ENCODE measurements around the gene TMEM30B. TPM values are rescaled to one million over a fixed set of nuclear protein-coding genes. Genes with fewer than 3 reads are reported as not detected.

TMEM30B gene
- total and polyA plus RNA-seq, 9 of the 15 experiments (the other 6 are each of a cell fraction or from before 2014, with no cell fraction given) = 0.04 TPM; not detected in 8

- Histone ChIP-seq H3K4me1 (replicated peaks in 1 of 2; ENCODE audit: control insufficient read depth in 2 of 2, insufficient read depth in 2 of 2, low read length in 2 of 2) (no peaks in the 10 kb centered on the region), H3K9ac (ENCODE audit: insufficient read depth in 1 of 2, low read depth in 2 of 2, low read length in 2 of 2) (no peak overlapping the region), H3K4me2 (ENCODE audit: insufficient read depth, low read length) (no peak overlapping the region), H3K9me3 (replicated peaks; ENCODE audit: control insufficient read depth, insufficient read depth, low read depth, low read length) (peaks cover 3% of the 10 kb centered on the region; the same call in 1 of the 2 replicates), H2AFZ (ENCODE audit: low read depth, low read length) (no peak overlapping the region), H4K20me1 (replicated peaks; ENCODE audit: control insufficient read depth, insufficient read depth, low read length) (no peaks in the 10 kb centered on the region), H3K9me1 (ENCODE audit: control insufficient read depth, insufficient read depth, low read length) (no peaks in the 10 kb centered on the region), H3K27me3 (ENCODE audit: control insufficient read depth in 2 of 2, insufficient read depth in 2 of 2, low read length in 2 of 2) (no peaks in the 10 kb centered on the region; a peak in 1 of 5 replicates), H3K4me3 (no peak overlapping the region), H3K27ac (ENCODE audit: extremely low read depth, low read depth, low read length) (no peak overlapping the region), H3K79me2 (ENCODE audit: control insufficient read depth, insufficient read depth, low read length) (no peaks in the 10 kb centered on the region), H3K36me3 (ENCODE audit: control insufficient read depth, insufficient read depth, low read length) (no peaks in the 10 kb centered on the region)
- ChIA-PET CTCF (ENCODE audit: low intra/inter-chr PET ratio) (no interaction called here), POLR2A (no interaction called here)
- intact Hi-C loops (cut with micrococcal nuclease) = no loop called here
- 12% methylated on average over 8 of the region's 8 CpGs for WGBS (ENCODE audit: insufficient coverage, low coverage, missing lambda C conversion rate)
- BruUV-seq (replicated peaks) = no TSS peak
- FAIRE-seq = no peak
- no peak for DNase-seq (ENCODE audit: extremely low read depth in 1 of 4, low spot score in 3 of 4)
- no peak for TF ChIP-seq MCM2 (IDR thresholded peaks at IDR 0.05; ENCODE audit: low read depth)
- TF ChIP-seq HNRNPL (IDR thresholded peaks at IDR 0.05; ENCODE audit: low read depth, low read length) = no peak
- TF ChIP-seq ZNF395 (CRISPR knock-in tag; IDR thresholded peaks at IDR 0.05) = no peak
- no peak for TF ChIP-seq CHCHD3 (CRISPR knock-in tag; IDR thresholded peaks at IDR 0.05)
- no peak for TF ChIP-seq MTA3 (IDR thresholded peaks at IDR 0.05; ENCODE audit: borderline replicate concordance)
- no peak for TF ChIP-seq SMAD3 (CRISPR knock-in tag; conservative IDR thresholded peaks at IDR 0.05)
- TF ChIP-seq MTF1 (CRISPR knock-in tag; IDR thresholded peaks at IDR 0.05; ENCODE audit: borderline replicate concordance) = no peak
- TF ChIP-seq ZBTB8A (IDR thresholded peaks at IDR 0.05; ENCODE audit: partially characterized antibody) = no peak
- ATAC-seq = no peak
- in situ Hi-C loops (cut with MboI) = no loop called here
Observed at GRCh38 chr14:61240206-61240605, 40.9 kb downstream of the TMEM30B start.

Data from K562 (cell line).